Thoracic aorta (tissue), 2 donors: ENCODE results near the gene SOWAHC. TPM values are rescaled to one million over a fixed set of nuclear protein-coding genes. Genes with fewer than 3 reads are reported as not detected.

Experiments used
- ATAC-seq: fragments of 150-250 bp; one replicate; pipeline ENCODE4 v1.8.0; 2017; ENCODE audit warnings: low read depth; ENCODE audit not compliant: insufficient number of reproducible peaks, low FRiP score
- DNase-seq: peaks from one replicate; pipeline ENCODE4 v3.0.0-alpha.2; 2020; ENCODE audit warnings: low spot score
- H3K27ac ChIP-seq, 2 donors: fragments of 200-600 bp; sonication (generic); 1 replicate in 1 of 2; 2 replicates in 1 of 2; pipeline ENCODE4 v1.5.1; 2016; ENCODE audit warnings: mild to moderate bottlenecking in 2 of 2, moderate library complexity in 2 of 2
- H3K27me3 ChIP-seq: fragments of 200-600 bp; sonication (generic); replicated peaks from 2 replicates; pipeline ENCODE4 v1.6.0; 2016; ENCODE audit warnings: mild to moderate bottlenecking; ENCODE audit not compliant: insufficient read depth
- H3K36me3 ChIP-seq: fragments of 200-600 bp; sonication (generic); one replicate; pipeline ENCODE4 v1.5.1; 2016
- H3K4me1 ChIP-seq, 2 donors: fragments of 200-600 bp; sonication (generic); 1 replicate in 1 of 2; 2 replicates in 1 of 2; pipeline versions ENCODE4 v1.5.1 to v1.6.0; 2016; ENCODE audit warnings: low read depth in 2 of 2, mild to moderate bottlenecking in 1 of 2; ENCODE audit not compliant: control insufficient read depth in 1 of 2
- H3K4me3 ChIP-seq: fragments of 200-600 bp; sonication (generic); 2 replicates; pipeline ENCODE4 v1.5.1; 2016; ENCODE audit warnings: mild to moderate bottlenecking
- H3K9me3 ChIP-seq: fragments of 200-600 bp; sonication (generic); 2 replicates; pipeline ENCODE4 v1.5.1; 2016
- CTCF ChIP-seq: fragments of 200-600 bp; sonication (generic); IDR thresholded peaks from one replicate; pipeline ENCODE4 v1.5.1; 2019; ENCODE audit warnings: antibody characterized with exemption
- total RNA-seq, 2 donors: library from RNA; depleted of rRNA; stranded (reverse); fragments of >200 nt; gene quantifications; one replicate each; pipeline versions ENCODE4 v1.1.0 to v1.2.3, GENCODE V29; 2016

The SOWAHC gene
- total RNA-seq, 2 donors from 2014 or later, result 19.4 to 29.4 TPM

GRCh38 chr2:109629867-109630266 lies 15.7 kb downstream of the SOWAHC start:
- Histone ChIP-seq H3K4me3 (no peak overlapping the region), H3K27ac (no peak overlapping the region), H3K9me3 (no peaks in the 10 kb centered on the region), H3K36me3 (no peaks in the 10 kb centered on the region), H3K4me1 (no peaks in the 10 kb centered on the region), H3K27me3 (no peaks in the 10 kb centered on the region)
- no peak for TF ChIP-seq CTCF
- ATAC-seq, result no peak
- DNase-seq, result no peak

- no peaks in the 10 kb centered on the region for H3K36me3 ChIP-seq
- no peaks in the 10 kb centered on the region for H3K4me1 ChIP-seq
- no peak overlapping the region for H3K4me3 ChIP-seq
- H3K27ac ChIP-seq, result no peak overlapping the region
- no peaks in the 10 kb centered on the region for H3K27me3 ChIP-seq
- H3K9me3 ChIP-seq, result no peaks in the 10 kb centered on the region
- DNase-seq (no peak), ATAC-seq (no peak)
- TF ChIP-seq CTCF, result no peak
Observed at GRCh38 chr2:109630441-109631430, 16.6 kb downstream of the SOWAHC start.

GRCh38 chr2:109631741-109632140 lies 17.6 kb downstream of the SOWAHC start:
- no peak overlapping the region for H3K4me3 ChIP-seq
- H3K27ac ChIP-seq, result no peak overlapping the region
- H3K36me3 ChIP-seq, result no peaks in the 10 kb centered on the region
- no peaks in the 10 kb centered on the region for H3K9me3 ChIP-seq
- no peaks in the 10 kb centered on the region for H3K27me3 ChIP-seq
- DNase-seq (no peak), ATAC-seq (no peak)
- H3K4me1 ChIP-seq, result no peaks in the 10 kb centered on the region
- no peak for TF ChIP-seq CTCF

- TF ChIP-seq CTCF, result no peak
- ATAC-seq, result no peak
Observed at GRCh38 chr2:109632158-109632789, 18.1 kb downstream of the SOWAHC start.

GRCh38 chr2:109633284-109633961 lies 19.3 kb downstream of the SOWAHC start:
- Histone ChIP-seq H3K27me3 (no peaks in the 10 kb centered on the region), H3K4me1 (no peaks in the 10 kb centered on the region), H3K27ac (no peak overlapping the region), H3K36me3 (no peaks in the 10 kb centered on the region), H3K9me3 (no peaks in the 10 kb centered on the region), H3K4me3 (no peak overlapping the region)
- DNase-seq, result no peak
- no peak for ATAC-seq
- no peak for TF ChIP-seq CTCF

More at GRCh38 chr2:109632158-109632789, 18.1 kb downstream of the SOWAHC start:
- no peaks in the 10 kb centered on the region for H3K27me3 ChIP-seq
- H3K4me1 ChIP-seq, result no peaks in the 10 kb centered on the region
- no peaks in the 10 kb centered on the region for H3K9me3 ChIP-seq
- H3K4me3 ChIP-seq, result no peak overlapping the region
- DNase-seq, result no peak
- no peaks in the 10 kb centered on the region for H3K36me3 ChIP-seq
- no peak overlapping the region for H3K27ac ChIP-seq
